HepG2 (cell line): Measurements from ENCODE around the gene SLC22A23. TPM values are rescaled to one million over a fixed set of nuclear protein-coding genes. Genes with fewer than 3 reads are reported as not detected.

ENCODE experiments used
- ATAC-seq: fragments of 200-7000 bp; cut with Tn5 transposase; 3 replicates; pipeline ENCODE4 v1.9.1; 2020; ENCODE audit warnings: mild to moderate bottlenecking, moderate library complexity
- BruUV-seq: library from RNA; stranded (reverse); fragments of 400-500 nt; replicated peaks from 2 replicates; lab custom pipeline; 2021; lab: Mats Ljungman, UMichigan
- CTCF ChIA-PET: fragments of 300-600 bp; formaldehyde crosslinking; extraction: SDS; loops from one replicate; lab custom pipeline; 2021; ENCODE audit warnings: low total read pairs, inconsistent platforms, low intra/inter-chr PET ratio; lab: Yijun Ruan, JAX
- POLR2A ChIA-PET: fragments of 350-600 bp; sonication (Branson Sonifier 250); formaldehyde crosslinking; loops from one replicate; lab custom pipeline; 2020; ENCODE audit warnings: antibody characterized with exemption, inconsistent platforms; lab: Yijun Ruan, JAX
- DNase-seq: peaks from one replicate; pipeline ENCODE4 v3.0.0-alpha.2; 2015; ENCODE audit warnings: low spot score
- FAIRE-seq: peaks from 3 replicates; lab custom pipeline; 2011; peaks lifted over from hg19 to GRCh38; lab: Jason Lieb, UNC
- H2AFZ ChIP-seq: one replicate; pipeline ENCODE4 v1.6.1; 2011; ENCODE audit warnings: low read length, inconsistent platforms
- H3K27ac ChIP-seq: fragments of 300-600 bp; 3 replicates; pipeline ENCODE4 v1.8.0; 2011; ENCODE audit warnings: mixed run types, mild to moderate bottlenecking, mixed read lengths, low read length, inconsistent platforms; ENCODE audit not compliant: insufficient read depth; ENCODE audit errors: extremely low read length
- H3K27me3 ChIP-seq, 2 experiments: fragments of 200-600 bp in 1 of 2; 2 replicates in 1 of 2; 3 replicates in 1 of 2; pipeline versions ENCODE4 v1.6.0 to v1.8.0; 2011; ENCODE audit warnings: low read length in 2 of 2, mild to moderate bottlenecking in 2 of 2, moderate library complexity in 2 of 2, inconsistent platforms in 1 of 2; ENCODE audit not compliant: insufficient read depth in 2 of 2, control insufficient read depth in 1 of 2
- H3K36me3 ChIP-seq, 2 experiments: fragments of 200-600 bp in 1 of 2; replicated peaks in 1 of 2; 2 replicates in 1 of 2; 3 replicates in 1 of 2; pipeline versions ENCODE4 v1.5.1 to v1.8.0; 2011; ENCODE audit warnings: low read length in 2 of 2, inconsistent platforms in 1 of 2; ENCODE audit not compliant: insufficient read depth in 2 of 2, control insufficient read depth in 1 of 2
- H3K4me1 ChIP-seq: 2 replicates; pipeline ENCODE4 v1.5.1; 2012; ENCODE audit warnings: low read length, inconsistent platforms; ENCODE audit not compliant: insufficient read depth
- H3K4me2 ChIP-seq: 2 replicates; pipeline ENCODE4 v1.6.0; 2011; ENCODE audit warnings: low read depth, low read length, inconsistent platforms
- H3K4me3 ChIP-seq, 3 experiments: fragments of 200-600 bp in 1 of 3; sonication (generic), shearing (Covaris generic) in 1 of 3; replicated peaks in 1 of 3; 2 replicates each; pipeline ENCODE4 v1.5.1; 2011 to 2016; ENCODE audit warnings: low read length in 3 of 3, inconsistent platforms in 2 of 3, low read depth in 2 of 3, mild to moderate bottlenecking in 2 of 3, control low read depth in 1 of 3, mixed read lengths in 1 of 3; ENCODE audit not compliant: insufficient read depth in 1 of 3
- H3K79me2 ChIP-seq: one replicate; pipeline ENCODE4 v1.6.1; 2011; ENCODE audit warnings: low read length, inconsistent platforms; ENCODE audit not compliant: insufficient read depth
- H3K9ac ChIP-seq: 2 replicates; pipeline ENCODE4 v1.6.0; 2011; ENCODE audit warnings: mild to moderate bottlenecking, low read depth, low read length, inconsistent platforms; ENCODE audit not compliant: insufficient read depth
- H3K9me3 ChIP-seq: 2 replicates; pipeline ENCODE4 v1.5.1; 2012; ENCODE audit warnings: mild to moderate bottlenecking, low read length
- H4K20me1 ChIP-seq: 2 replicates; pipeline ENCODE4 v1.6.0; 2011; ENCODE audit warnings: inconsistent platforms, mild to moderate bottlenecking, low read length, moderate library complexity; ENCODE audit not compliant: insufficient read depth
- ATF1 ChIP-seq: IDR thresholded peaks from 2 replicates; pipeline ENCODE4 v1.6.1; 2016; ENCODE audit warnings: mild to moderate bottlenecking, control low read depth
- CEBPG ChIP-seq: IDR thresholded peaks from 2 replicates; pipeline ENCODE4 v1.6.1; 2016
- KLF13 ChIP-seq: sonication (generic); formaldehyde crosslinking; IDR thresholded peaks from 2 replicates; pipeline ENCODE4 v1.4.0; 2020; ENCODE audit warnings: mild to moderate bottlenecking, missing genetic modification reagents
- ZMAT3 ChIP-seq: sonication (generic); formaldehyde crosslinking; conservative IDR thresholded peaks from 2 replicates; pipeline ENCODE4 v1.7.0; 2021; ENCODE audit warnings: missing genetic modification reagents
- ZNF816 ChIP-seq: sonication (generic); formaldehyde crosslinking; IDR thresholded peaks from 2 replicates; pipeline ENCODE4 v1.8.0; 2022; ENCODE audit warnings: missing genetic modification reagents, mild to moderate bottlenecking, borderline replicate concordance
- ZNF850 ChIP-seq: sonication (generic); formaldehyde crosslinking; conservative IDR thresholded peaks from 2 replicates; pipeline ENCODE4 v1.9.0; 2021; ENCODE audit warnings: mild to moderate bottlenecking, missing genetic modification reagents
- WGBS: methylation state at CpG from one replicate; pipeline ENCODE4 v1.1.6; 2017; ENCODE audit warnings: low lambda C conversion rate; 5-methylcytosine and 5-hydroxymethylcytosine counted together
- in situ Hi-C: cut with HindIII; loops from 2 replicates; pipeline ENCODE4 v1.10.0; 2017; ENCODE audit warnings: low pct_unique_long_range_greater_than_20kb; ENCODE audit not compliant: extremely low pct_ligation_motif_present
- intact Hi-C: fragments of 100-400 bp; cut with micrococcal nuclease; formaldehyde crosslinking; loops from one replicate; pipeline ENCODE4 v1.10.0; 2022; ENCODE audit not compliant: unreplicated experiment
- polyA plus RNA-seq, 8 experiments: library from polyadenylated mRNA; depleted of rRNA in 3 of 8; stranded (reverse) in 7 of 8; unstranded in 1 of 8; fragments of >200 nt; fragmentation: Illumina TruSeq in 4 of 8; extraction: Trizol in 4 of 8; gene quantifications; 2 replicates each; pipeline versions ENCODE4 v1.2.1 to v1.2.3, GENCODE V29; 2011 to 2016; ENCODE audit warnings: low read depth in 4 of 8, missing spikeins in 1 of 8, mixed read lengths in 1 of 8; ENCODE audit not compliant: insufficient read depth in 1 of 8
- total RNA-seq, 5 experiments: library from RNA; depleted of rRNA; stranded (reverse); fragments of >200 nt; fragmentation: Illumina TruSeq; extraction: Trizol; gene quantifications; 2 replicates each; pipeline ENCODE4 v1.2.3, GENCODE V29; 2016; ENCODE audit warnings: low read depth in 1 of 5
- TF ChIP-seq, protein P1 (sequence below): sonication (generic); formaldehyde crosslinking; IDR thresholded peaks from 2 replicates; pipeline ENCODE4 v1.5.1; 2020; ENCODE audit warnings: missing genetic modification reagents, mild to moderate bottlenecking, borderline replicate concordance
- TF ChIP-seq, protein P2 (sequence below): sonication (generic); formaldehyde crosslinking; IDR thresholded peaks from 2 replicates; pipeline ENCODE4 v1.8.0; 2022; ENCODE audit warnings: low read depth, missing genetic modification reagents
- TF ChIP-seq, protein P3 (sequence below): sonication (generic); formaldehyde crosslinking; IDR thresholded peaks from 2 replicates; pipeline ENCODE4 v1.4.0; 2020; ENCODE audit warnings: missing genetic modification reagents, borderline replicate concordance
- TF ChIP-seq, protein P4 (sequence below): sonication (generic); formaldehyde crosslinking; IDR thresholded peaks from 2 replicates; pipeline ENCODE4 v1.5.0; 2020; ENCODE audit warnings: mild to moderate bottlenecking, missing genetic modification reagents

SLC22A23 gene
- total and polyA plus RNA-seq, 2 of the 13 experiments (the other 11 are each of a cell fraction or from before 2014, with no cell fraction given): 11.8 to 17.5 TPM

DNA sequence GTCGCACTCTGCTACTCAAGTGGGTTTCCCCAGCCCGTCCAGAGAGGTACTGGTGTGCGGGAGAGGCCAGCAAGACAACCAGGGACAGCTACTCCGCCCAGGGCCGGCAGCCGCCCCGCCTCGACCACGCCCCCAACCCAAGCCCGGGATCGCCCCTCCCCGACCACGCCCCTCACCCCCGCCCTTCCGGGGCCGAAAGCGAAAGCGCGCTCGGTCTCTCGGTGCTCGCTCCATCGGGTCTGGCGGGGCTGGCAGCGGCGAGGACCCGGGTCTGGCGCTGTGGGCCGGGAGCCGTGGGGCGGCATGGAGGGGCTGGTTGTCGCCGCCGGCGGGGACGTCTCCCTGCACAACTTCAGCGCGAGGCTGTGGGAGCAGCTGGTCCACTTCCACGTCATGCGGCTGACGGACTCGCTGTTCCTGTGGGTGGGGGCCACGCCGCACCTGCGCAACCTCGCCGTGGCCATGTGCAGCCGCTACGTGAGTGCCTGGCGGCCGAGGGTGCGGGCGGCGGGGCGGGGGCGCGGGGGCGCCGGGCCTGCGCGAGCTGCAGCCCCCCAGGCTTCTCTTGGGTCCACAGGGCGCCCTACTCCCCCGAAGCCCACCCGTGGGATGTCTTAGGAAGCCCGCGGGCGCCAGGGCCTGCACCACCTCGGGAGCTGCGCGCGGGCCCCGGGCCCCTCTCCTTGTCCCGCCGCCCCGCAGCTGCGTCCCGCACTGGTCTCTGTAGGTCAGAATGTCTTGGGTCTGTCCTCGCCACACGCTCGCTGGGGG is 197.9 kb downstream of the SLC22A23 start, which contains the start of gene PSMG4 (continued):
- TF ChIP-seq KLF13 (CRISPR knock-in tag): no peak
- no peak for TF ChIP-seq ATF1
- TF ChIP-seq ZMAT3 (CRISPR knock-in tag): peak; percentile 93
- TF ChIP-seq, protein P1, sequence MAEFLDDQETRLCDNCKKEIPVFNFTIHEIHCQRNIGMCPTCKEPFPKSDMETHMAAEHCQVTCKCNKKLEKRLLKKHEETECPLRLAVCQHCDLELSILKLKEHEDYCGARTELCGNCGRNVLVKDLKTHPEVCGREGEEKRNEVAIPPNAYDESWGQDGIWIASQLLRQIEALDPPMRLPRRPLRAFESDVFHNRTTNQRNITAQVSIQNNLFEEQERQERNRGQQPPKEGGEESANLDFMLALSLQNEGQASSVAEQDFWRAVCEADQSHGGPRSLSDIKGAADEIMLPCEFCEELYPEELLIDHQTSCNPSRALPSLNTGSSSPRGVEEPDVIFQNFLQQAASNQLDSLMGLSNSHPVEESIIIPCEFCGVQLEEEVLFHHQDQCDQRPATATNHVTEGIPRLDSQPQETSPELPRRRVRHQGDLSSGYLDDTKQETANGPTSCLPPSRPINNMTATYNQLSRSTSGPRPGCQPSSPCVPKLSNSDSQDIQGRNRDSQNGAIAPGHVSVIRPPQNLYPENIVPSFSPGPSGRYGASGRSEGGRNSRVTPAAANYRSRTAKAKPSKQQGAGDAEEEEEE: 0 out of 2 replicates have a peak, but pooled peaks have one; percentile 25
- peak; percentile 32 for TF ChIP-seq CEBPG (CRISPR knock-in tag)
- no peak for TF ChIP-seq ZNF850 (CRISPR knock-in tag)
- TF ChIP-seq, protein P2, sequence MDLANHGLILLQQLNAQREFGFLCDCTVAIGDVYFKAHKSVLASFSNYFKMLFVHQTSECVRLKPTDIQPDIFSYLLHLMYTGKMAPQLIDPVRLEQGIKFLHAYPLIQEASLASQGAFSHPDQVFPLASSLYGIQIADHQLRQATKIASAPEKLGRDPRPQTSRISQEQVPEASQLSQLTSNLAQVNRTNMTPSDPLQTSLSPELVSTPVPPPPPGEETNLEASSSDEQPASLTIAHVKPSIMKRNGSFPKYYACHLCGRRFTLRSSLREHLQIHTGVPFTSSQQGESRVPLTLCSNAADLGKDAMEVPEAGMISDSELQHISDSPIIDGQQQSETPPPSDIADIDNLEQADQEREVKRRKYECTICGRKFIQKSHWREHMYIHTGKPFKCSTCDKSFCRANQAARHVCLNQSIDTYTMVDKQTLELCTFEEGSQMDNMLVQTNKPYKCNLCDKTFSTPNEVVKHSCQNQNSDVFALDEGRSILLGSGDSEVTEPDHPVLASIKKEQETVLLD: peak; percentile 70; the same call in 1 of the 2 replicates
- TF ChIP-seq, all 625 proteins: peak for 391

DNA sequence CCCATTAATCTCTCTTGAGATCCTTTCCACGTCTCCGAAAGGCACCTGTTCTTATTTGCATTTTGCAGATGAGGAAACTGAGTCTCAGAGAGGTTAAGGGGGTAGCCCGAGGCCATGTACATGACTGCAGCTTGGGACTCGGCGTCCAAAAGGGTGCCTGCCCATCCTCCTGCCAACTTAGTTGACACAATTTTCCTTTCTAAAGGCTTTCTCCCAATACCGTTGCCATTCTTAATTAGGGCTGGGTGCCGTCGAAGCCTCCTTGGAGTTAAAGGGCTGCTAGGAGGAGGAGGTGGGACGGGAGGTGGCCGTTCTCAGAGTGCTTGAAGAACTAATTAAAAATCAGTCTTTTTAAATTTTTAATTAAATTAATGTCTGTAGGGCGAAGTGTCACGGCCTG is 198.6 kb downstream of the SLC22A23 start:
- Histone ChIP-seq H3K79me2 (peaks cover 43% of the 10 kb centered on the region), H3K4me2 (peak overlapping the region; percentile 80), H3K9ac (0 out of 2 replicates have a peak overlapping the region, but pooled peaks have one; percentile 14), H3K27me3 (peaks cover 0 to 32% of the 10 kb centered on the region in 2 experiments; a peak in 3 of 5 replicates), H3K4me3 (peak overlapping the region; percentile 38 to 96 (median 45)), H3K9me3 (no peaks in the 10 kb centered on the region), H3K36me3 (peaks cover 1 to 4% of the 10 kb centered on the region in 2 experiments; a peak in 2 of 5 replicates), H4K20me1 (peaks cover 14% of the 10 kb centered on the region), H2AFZ (no peak overlapping the region), H3K27ac (no peak overlapping the region), H3K4me1 (peaks cover 47% of the 10 kb centered on the region)
- 51% methylated on average over 12 of the region's 12 CpGs for WGBS
- intact Hi-C loops (loop anchor here (2.0 to 5.0 kb wide), 2 partner anchors 61 to 131 kb away; no protein-coding TSS in a partner anchor), in situ Hi-C loops (loop anchor here (10.0 kb wide), 1 partner anchor 263 kb away; the partner anchor contains the start of gene NQO2)
- ChIA-PET POLR2A (interaction anchor here (0.6 to 2.2 kb wide), 10 partner anchors 9 to 492 kb away, joined by 3 to 30 read pairs (median 4); no protein-coding TSS in a partner anchor), CTCF (interaction anchor here (1.6 kb wide), 1 partner anchor 132 kb away, joined by 5 read pairs; no protein-coding TSS in a partner anchor)
- no peak for ATAC-seq
- no peak for FAIRE-seq
- DNase-seq: no peak
- no TSS peak for BruUV-seq
- TF ChIP-seq ZNF816: 0 out of 2 replicates have a peak, but pooled peaks have one; percentile 19
- TF ChIP-seq, protein P3, sequence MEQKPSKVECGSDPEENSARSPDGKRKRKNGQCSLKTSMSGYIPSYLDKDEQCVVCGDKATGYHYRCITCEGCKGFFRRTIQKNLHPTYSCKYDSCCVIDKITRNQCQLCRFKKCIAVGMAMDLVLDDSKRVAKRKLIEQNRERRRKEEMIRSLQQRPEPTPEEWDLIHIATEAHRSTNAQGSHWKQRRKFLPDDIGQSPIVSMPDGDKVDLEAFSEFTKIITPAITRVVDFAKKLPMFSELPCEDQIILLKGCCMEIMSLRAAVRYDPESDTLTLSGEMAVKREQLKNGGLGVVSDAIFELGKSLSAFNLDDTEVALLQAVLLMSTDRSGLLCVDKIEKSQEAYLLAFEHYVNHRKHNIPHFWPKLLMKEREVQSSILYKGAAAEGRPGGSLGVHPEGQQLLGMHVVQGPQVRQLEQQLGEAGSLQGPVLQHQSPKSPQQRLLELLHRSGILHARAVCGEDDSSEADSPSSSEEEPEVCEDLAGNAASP (CRISPR knock-in tag): no peak
- TF ChIP-seq, protein P4, sequence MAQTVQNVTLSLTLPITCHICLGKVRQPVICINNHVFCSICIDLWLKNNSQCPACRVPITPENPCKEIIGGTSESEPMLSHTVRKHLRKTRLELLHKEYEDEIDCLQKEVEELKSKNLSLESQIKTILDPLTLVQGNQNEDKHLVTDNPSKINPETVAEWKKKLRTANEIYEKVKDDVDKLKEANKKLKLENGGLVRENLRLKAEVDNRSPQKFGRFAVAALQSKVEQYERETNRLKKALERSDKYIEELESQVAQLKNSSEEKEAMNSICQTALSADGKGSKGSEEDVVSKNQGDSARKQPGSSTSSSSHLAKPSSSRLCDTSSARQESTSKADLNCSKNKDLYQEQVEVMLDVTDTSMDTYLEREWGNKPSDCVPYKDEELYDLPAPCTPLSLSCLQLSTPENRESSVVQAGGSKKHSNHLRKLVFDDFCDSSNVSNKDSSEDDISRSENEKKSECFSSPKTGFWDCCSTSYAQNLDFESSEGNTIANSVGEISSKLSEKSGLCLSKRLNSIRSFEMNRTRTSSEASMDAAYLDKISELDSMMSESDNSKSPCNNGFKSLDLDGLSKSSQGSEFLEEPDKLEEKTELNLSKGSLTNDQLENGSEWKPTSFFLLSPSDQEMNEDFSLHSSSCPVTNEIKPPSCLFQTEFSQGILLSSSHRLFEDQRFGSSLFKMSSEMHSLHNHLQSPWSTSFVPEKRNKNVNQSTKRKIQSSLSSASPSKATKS (CRISPR knock-in tag): no peak
